ENCODE measurements around the gene PIP4K2C.

GRCh38 chr12:57620245-57620935 is 29.4 kb downstream of the PIP4K2C start:
- TF ChIP-seq CTCF (IDR thresholded peaks at IDR 0.05; ENCODE audit: borderline replicate concordance, extremely low read depth, low read length, poor library complexity, severe bottlenecking) (no peak), EZH2 (IDR thresholded peaks at IDR 0.05; ENCODE audit: borderline replicate concordance, low read depth, low read length, severe bottlenecking) (no peak)
